ENCODE data around the gene PPP1R3C.

DNA sequence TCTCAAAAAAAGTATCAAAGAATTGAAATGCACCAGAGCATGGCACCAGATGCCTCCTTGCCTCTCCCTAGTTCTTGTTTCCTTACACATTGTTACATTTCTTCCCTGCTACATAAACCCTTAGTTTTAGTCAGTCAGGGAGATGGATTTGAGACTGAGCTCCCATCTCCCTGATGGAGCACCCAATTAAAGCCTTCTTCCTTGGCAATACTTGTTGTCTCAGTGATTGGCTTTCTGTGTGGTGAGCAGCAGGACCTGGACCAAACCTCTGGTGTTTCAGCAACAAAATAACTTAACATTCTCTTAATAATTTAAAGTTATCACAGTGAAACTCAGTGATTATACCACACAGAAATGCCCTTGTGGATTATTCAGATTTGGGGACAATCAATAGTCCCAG, 26.9 kb downstream of the PPP1R3C start:
- TF ChIP-seq, protein P1, sequence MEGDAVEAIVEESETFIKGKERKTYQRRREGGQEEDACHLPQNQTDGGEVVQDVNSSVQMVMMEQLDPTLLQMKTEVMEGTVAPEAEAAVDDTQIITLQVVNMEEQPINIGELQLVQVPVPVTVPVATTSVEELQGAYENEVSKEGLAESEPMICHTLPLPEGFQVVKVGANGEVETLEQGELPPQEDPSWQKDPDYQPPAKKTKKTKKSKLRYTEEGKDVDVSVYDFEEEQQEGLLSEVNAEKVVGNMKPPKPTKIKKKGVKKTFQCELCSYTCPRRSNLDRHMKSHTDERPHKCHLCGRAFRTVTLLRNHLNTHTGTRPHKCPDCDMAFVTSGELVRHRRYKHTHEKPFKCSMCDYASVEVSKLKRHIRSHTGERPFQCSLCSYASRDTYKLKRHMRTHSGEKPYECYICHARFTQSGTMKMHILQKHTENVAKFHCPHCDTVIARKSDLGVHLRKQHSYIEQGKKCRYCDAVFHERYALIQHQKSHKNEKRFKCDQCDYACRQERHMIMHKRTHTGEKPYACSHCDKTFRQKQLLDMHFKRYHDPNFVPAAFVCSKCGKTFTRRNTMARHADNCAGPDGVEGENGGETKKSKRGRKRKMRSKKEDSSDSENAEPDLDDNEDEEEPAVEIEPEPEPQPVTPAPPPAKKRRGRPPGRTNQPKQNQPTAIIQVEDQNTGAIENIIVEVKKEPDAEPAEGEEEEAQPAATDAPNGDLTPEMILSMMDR (IDR thresholded peaks at IDR 0.05), result no peak
- TF ChIP-seq POLR2A (IDR thresholded peaks at IDR 0.05), result no peak
